Stimulated activated CD4-positive, alpha-beta T cell treated with anti-CD3 and anti-CD28 coated beads, TNF-alpha, amount 100 ng/mL, for 24 hours (primary cell): ENCODE measurements around the gene ZNF586.
"Not testable (repeated sequence)": the region's sequence is repeated elsewhere in the genome, so short reads cannot be mapped to it uniquely, and the experiment has no call there.

Experiments
- DNase-seq, 3 experiments: peaks; one replicate each; pipeline ENCODE4 v3.0.0-alpha.2; 2020; ENCODE audit warnings: low read depth in 3 of 3

The ZNF586 gene

DNA sequence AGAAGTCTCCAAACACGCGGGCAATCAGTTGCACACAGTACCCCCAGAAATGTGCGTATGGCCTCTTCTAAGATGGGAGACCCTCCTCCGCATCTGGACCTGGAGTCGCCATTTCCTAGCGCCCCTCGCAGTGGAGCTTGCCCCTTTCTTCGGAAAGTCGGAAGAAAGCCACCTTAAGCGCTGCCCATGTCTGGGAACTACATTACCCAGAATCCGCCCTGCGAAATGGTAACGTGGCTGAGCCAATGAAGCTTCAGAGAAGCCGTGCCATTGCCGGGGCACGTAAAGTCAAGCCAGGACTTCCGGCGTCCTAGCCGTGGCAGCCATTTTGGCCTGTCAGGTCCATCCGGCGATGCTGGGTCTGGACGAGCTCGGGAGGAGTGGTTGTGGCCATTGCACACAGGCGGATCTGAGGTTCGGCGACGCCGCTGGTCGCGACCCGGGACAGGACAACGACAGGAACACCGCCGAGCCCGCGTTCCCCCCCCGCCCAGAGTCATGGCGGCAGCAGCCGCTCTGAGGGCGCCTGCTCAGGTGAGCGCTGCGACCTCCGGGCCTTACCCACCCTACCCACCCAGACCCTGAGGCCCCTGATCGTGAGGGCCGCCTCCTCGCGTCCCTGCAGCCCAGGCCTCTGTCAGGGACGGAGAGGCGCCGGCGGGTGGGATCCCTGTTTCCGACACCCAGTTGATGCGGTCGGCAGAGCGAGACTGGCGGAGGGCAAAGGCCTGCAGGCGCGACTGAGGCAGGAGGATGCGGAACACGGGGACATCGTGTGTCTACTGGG is at the start of gene ZNF586:
Gene ZNF586, plus strand, starts transcription at position 332 of the 787 bp plus-strand sequence. Its CDS starts 167 bp downstream, at position 499.
- DNase-seq: peak; percentile 76 to 83 (median 77)

DNA sequence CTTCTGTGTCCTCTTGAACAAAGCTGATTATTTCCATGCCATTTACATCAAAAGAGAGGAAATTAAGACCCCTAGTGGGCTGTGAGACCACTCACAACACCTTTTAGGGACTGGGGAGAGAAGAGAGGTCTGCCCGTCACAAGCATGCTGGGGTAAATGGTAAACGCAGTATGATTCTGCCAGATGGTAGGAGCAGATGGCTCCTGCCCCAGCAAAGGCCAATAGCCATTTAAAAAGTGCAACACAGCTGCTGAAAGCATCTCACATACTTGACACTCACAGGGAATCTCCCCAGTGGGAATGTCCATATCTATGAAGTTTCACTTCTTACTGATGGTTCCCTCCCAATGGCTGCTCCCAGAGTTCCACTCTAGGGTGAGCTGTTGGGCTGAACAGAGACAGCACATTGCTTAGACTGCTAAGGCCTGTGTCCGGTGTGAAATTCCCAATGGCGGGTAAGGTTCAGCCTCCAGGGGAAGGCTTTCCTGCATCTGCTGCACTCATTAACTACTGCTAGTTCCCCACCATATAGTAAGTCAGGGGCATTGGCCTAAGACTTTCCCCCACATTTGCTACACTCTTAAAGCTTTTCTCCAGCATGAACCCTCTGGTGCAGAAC is 49.5 kb upstream of the ZNF586 start:
- DNase-seq: no peak

DNA sequence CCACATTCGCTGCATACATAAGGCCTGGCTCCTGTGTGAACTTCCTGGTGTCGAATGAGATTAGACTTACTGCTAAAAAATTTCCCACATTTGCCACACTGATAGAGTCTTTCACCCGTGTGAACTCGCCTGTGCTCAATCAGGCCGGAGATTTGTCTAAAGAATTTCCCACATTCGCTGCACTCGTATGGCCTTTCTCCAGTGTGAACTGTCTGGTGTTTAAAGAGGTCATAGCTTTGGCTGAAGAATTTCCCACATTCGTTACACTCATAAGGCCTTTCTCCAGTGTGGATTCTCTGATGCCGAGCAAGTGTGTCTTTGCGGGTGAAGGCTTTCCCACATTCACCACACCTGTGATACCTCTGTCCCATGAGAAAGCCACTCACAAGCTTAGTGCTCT is 48.6 kb upstream of the ZNF586 start:
- no peak for DNase-seq

DNA sequence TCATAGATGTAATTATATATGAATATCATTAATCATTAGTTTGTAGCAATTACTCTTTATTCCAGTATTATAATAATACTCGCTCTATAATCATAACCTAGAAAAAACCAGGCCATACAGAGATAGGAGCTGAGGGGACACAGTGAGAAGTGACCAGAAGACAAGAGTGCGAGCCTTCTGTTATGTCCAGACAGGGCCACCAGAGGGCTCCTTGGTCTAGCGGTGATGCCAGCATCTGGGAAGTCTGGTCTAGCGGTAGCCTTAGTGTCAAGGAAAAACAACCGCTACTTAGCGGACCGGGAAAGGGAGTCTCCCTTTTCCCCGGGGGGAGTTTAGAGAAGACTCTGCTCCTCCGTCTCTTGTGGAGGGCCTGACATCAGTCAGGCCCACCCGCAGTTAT is 31.2 kb upstream of the ZNF586 start:
- DNase-seq: peak in 1 of 3 experiments; percentile 34

- DNase-seq: not testable (repeated sequence)
Observed at GRCh38 chr19:57738770-57739169, 30.7 kb upstream of the ZNF586 start.

GRCh38 chr19:57746580-57747471 is 22.6 kb upstream of the ZNF586 start, which contains the start of gene ZNF776:
Gene ZNF776 (plus strand): TSS chr19:57746815. CDS start chr19:57747059, 244 bp downstream.
- DNase-seq: peak; percentile 61 to 82 (median 74)

GRCh38 chr19:57747472-57747807 is 22.0 kb upstream of the ZNF586 start:
- DNase-seq: no peak

GRCh38 chr19:57748029-57748428 is 21.4 kb upstream of the ZNF586 start:
- no peak for DNase-seq

- DNase-seq: no peak
Observed at GRCh38 chr19:57754091-57754673, 15.3 kb upstream of the ZNF586 start.

DNA sequence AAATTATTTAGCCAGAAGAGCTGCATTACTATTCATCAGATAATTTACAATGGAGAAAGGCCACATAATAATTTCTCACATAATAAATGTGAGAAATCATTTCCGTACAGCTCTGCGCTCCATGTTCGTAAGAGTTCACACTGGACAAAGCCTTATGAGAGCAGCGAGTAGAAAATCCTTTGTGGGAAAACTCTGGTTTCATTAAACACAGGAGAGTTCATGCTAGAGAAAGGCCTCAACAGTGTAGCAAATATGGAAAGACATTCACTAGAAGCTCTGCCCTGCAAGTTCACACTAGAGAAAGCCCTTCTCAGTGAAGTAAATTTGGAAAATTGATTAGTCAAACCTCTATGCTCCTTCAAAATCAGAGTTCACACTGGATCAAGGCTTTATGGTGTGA is 14.4 kb upstream of the ZNF586 start:
- DNase-seq: no peak

DNA sequence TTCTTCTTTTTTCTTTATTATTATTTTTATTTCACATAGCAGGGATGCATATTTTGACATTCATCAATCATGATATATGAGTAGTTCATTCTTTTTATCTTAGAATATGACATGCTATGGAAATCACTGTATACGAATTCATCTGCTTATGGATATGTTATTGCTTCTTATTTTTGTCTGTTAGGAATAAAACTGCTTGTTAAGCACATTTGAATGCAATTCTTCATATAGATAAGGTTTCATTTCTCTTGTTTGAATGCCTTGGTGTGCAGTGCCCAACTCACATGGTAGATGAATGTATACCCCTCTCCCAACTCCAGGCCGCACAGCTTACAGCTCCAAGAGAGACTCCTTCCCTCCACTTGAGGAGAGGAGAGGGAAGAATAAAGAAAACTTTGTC is 11.5 kb upstream of the ZNF586 start:
- no peak for DNase-seq

GRCh38 chr19:57759096-57759495 is 10.4 kb upstream of the ZNF586 start:
- DNase-seq: no peak

GRCh38 chr19:57771417-57771816 is 1.9 kb downstream of the ZNF586 start:
- no peak for DNase-seq

- no peak for DNase-seq
Observed at GRCh38 chr19:57773488-57773887, 4.0 kb downstream of the ZNF586 start.

DNA sequence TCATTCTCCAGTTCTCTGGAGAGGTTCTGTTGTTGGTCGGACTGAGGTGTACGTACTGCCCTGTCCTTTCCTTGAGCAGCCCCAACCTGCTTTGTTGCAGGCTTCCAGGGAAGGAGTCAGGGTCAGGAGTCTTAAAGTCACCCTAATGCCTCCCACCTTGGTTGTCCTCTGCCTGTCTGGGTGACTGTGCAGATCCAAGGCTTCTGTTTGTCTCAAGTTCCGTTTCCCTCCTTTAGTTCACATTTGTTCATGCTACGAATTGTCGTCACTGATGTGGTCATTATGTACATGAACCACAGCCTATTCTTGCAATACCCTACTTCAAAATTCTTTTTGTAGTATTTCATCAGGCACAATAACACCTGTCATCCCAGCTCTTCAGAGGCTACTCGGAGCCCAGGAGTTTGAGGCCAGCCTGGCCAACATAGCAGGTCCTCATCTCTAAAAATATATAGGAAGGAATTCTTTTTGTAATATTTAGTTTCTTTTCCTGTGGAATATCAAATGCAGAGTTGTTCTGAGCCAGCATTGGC is 7.4 kb downstream of the ZNF586 start:
- no peak for DNase-seq

GRCh38 chr19:57778336-57778735 is 8.9 kb downstream of the ZNF586 start:
- no peak for DNase-seq

GRCh38 chr19:57779220-57779845 is 9.9 kb downstream of the ZNF586 start:
- DNase-seq: no peak

GRCh38 chr19:57786286-57786685 is 16.8 kb downstream of the ZNF586 start:
- no peak for DNase-seq

DNA sequence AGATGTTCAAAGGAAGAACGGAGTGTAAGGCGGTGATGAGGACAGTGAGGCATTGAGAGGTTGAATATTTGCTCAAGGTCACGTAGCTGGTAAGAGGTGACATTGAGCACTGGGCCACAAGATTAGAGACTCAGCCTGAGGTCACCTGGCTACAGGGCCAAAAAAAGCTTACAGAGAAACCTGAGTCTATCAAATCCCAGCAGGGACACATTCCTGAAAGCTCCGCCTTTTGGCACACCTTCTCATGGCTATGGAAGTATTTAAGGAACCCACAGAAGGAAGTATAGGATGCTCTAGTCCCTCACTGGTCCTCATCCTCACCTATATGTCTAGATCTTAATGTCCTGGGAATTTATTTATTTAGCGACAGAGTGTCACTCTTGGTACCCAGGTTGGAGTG is 17.4 kb downstream of the ZNF586 start:
- DNase-seq: no peak

- DNase-seq: no peak
Observed at GRCh38 chr19:57788114-57788692, 18.7 kb downstream of the ZNF586 start.

- DNase-seq: no peak
Observed at GRCh38 chr19:57789288-57789687, 19.8 kb downstream of the ZNF586 start.
